ENCODE measurements around the gene GPRIN1.

Gene GPRIN1

GRCh38 chr5:176609724-176610434 lies at the start of gene GPRIN1:
TSS of gene GPRIN1 (minus strand) at chr5:176610156. CDS start at chr5:176599834, 10,322 bp downstream.
- FAIRE-seq = no peak

- FAIRE-seq = no peak
Measured at GRCh38 chr5:176659512-176659839, 49.5 kb upstream of the GPRIN1 start.

GRCh38 chr5:176658817-176659511 lies 49.0 kb upstream of the GPRIN1 start:
- FAIRE-seq = no peak

GRCh38 chr5:176658007-176658599 lies 48.1 kb upstream of the GPRIN1 start:
- no peak for FAIRE-seq

GRCh38 chr5:176656467-176656990 lies 46.6 kb upstream of the GPRIN1 start:
- no peak for FAIRE-seq

- no peak for FAIRE-seq
Measured at GRCh38 chr5:176654856-176655255, 44.9 kb upstream of the GPRIN1 start.

GRCh38 chr5:176653401-176654385 lies 43.7 kb upstream of the GPRIN1 start:
- no peak for FAIRE-seq

- FAIRE-seq = no peak
Measured at GRCh38 chr5:176652136-176652535, 42.2 kb upstream of the GPRIN1 start.

GRCh38 chr5:176651472-176651980 lies 41.6 kb upstream of the GPRIN1 start:
- no peak for FAIRE-seq

GRCh38 chr5:176650354-176650884 lies 40.5 kb upstream of the GPRIN1 start:
- no peak for FAIRE-seq

- no peak for FAIRE-seq
Measured at GRCh38 chr5:176648474-176649194, 38.7 kb upstream of the GPRIN1 start.

GRCh38 chr5:176647843-176648473 lies 38.0 kb upstream of the GPRIN1 start:
- no peak for FAIRE-seq

- FAIRE-seq = peak; percentile 87
Measured at GRCh38 chr5:176647030-176647842, 37.3 kb upstream of the GPRIN1 start, which contains the start of gene TSPAN17. TSS of gene TSPAN17 (plus strand) at chr5:176647484. CDS start at chr5:176647616, 132 bp downstream.

- no peak for FAIRE-seq
Measured at GRCh38 chr5:176646707-176647029, 36.7 kb upstream of the GPRIN1 start.

- FAIRE-seq = no peak
Measured at GRCh38 chr5:176646049-176646706, 36.2 kb upstream of the GPRIN1 start.

GRCh38 chr5:176644878-176645670 lies 35.1 kb upstream of the GPRIN1 start:
- FAIRE-seq = no peak

GRCh38 chr5:176644294-176644693 lies 34.3 kb upstream of the GPRIN1 start:
- FAIRE-seq = no peak

GRCh38 chr5:176643491-176644219 lies 33.7 kb upstream of the GPRIN1 start:
- no peak for FAIRE-seq
